HEK293 (cell line): ENCODE measurements around the gene SRRM1.
"Not testable (repeated sequence)": the region's sequence is repeated elsewhere in the genome, so short reads cannot be mapped to it uniquely, and the experiment has no call there.

ENCODE experiments used
- CTCF ChIA-PET: fragments of 350-600 bp; formaldehyde crosslinking; extraction: SDS; loops from one replicate; lab custom pipeline; 2021; ENCODE audit warnings: antibody characterized with exemption; lab: Yijun Ruan, JAX
- POLR2A ChIA-PET: fragments of 300-600 bp; formaldehyde crosslinking; extraction: SDS; loops from one replicate; lab custom pipeline; 2020; ENCODE audit warnings: antibody characterized with exemption, inconsistent platforms; lab: Yijun Ruan, JAX
- H3K27ac ChIP-seq: fragments of 200-500 bp; sonication (Bioruptor generic); 2 replicates; pipeline ENCODE4 v1.5.1; 2014; ENCODE audit warnings: low read depth, low read length, control low read depth, inconsistent platforms; ENCODE audit errors: extremely low read depth
- H3K36me3 ChIP-seq, 2 experiments: fragments of 200-500 bp in 1 of 2; sonication (Bioruptor generic) in 1 of 2; 1 replicate in 1 of 2; 2 replicates in 1 of 2; pipeline ENCODE4 v1.5.1; 2014 to 2017; ENCODE audit warnings: inconsistent platforms in 2 of 2, low read length in 2 of 2; ENCODE audit not compliant: control insufficient read depth in 2 of 2, insufficient read depth in 1 of 2
- H3K4me1 ChIP-seq: fragments of 200-500 bp; sonication (Bioruptor generic); 2 replicates; pipeline ENCODE4 v1.5.1; 2014; ENCODE audit warnings: mild to moderate bottlenecking, low read length, inconsistent platforms; ENCODE audit not compliant: control insufficient read depth, insufficient read depth
- H3K4me3 ChIP-seq: 2 replicates; pipeline ENCODE4 v1.5.1; 2011; ENCODE audit warnings: low read depth, mild to moderate bottlenecking, control low read depth, low read length, moderate library complexity
- H3K9me3 ChIP-seq: fragments of 200-500 bp; sonication (Bioruptor generic); 2 replicates; pipeline ENCODE4 v1.5.1; 2014; ENCODE audit warnings: low read depth, low read length, inconsistent platforms; ENCODE audit not compliant: control insufficient read depth, insufficient read depth
- KLF9 ChIP-seq: fragments of 450-650 bp; formaldehyde crosslinking; IDR thresholded peaks from 2 replicates; pipeline ENCODE4 v1.5.1; 2016; ENCODE audit warnings: missing biosample characterization, missing genetic modification characterization, low read depth
- OVOL3 ChIP-seq: fragments of 450-650 bp; formaldehyde crosslinking; IDR thresholded peaks from 2 replicates; pipeline ENCODE4 v1.5.1; 2016; ENCODE audit warnings: missing biosample characterization, missing genetic modification characterization
- PBX3 ChIP-seq: sonication (generic); formaldehyde crosslinking; IDR thresholded peaks from 2 replicates; pipeline ENCODE4 v1.8.1; 2022; ENCODE audit warnings: mild to moderate bottlenecking, moderate library complexity, missing genetic modification reagents
- ZBTB21 ChIP-seq: fragments of 450-650 bp; formaldehyde crosslinking; IDR thresholded peaks from 2 replicates; pipeline ENCODE4 v1.5.1; 2017; ENCODE audit warnings: missing biosample characterization, missing genetic modification characterization
- ZBTB8A ChIP-seq: fragments of 450-650 bp; formaldehyde crosslinking; IDR thresholded peaks from 2 replicates; pipeline ENCODE4 v1.5.1; 2016; ENCODE audit warnings: missing biosample characterization, missing genetic modification characterization
- ZNF221 ChIP-seq: fragments of 450-650 bp; formaldehyde crosslinking; IDR thresholded peaks from 2 replicates; pipeline ENCODE4 v1.5.1; 2017; ENCODE audit warnings: missing biosample characterization, missing genetic modification characterization, borderline replicate concordance
- ZNF274 ChIP-seq, 2 experiments: fragments of 200-500 bp in 1 of 2; fragments of 450-650 bp in 1 of 2; sonication (Bioruptor generic) in 1 of 2; formaldehyde crosslinking in 1 of 2; IDR thresholded peaks; 2 replicates each; pipeline versions ENCODE4 v1.5.1 to v1.6.1; 2014 to 2016; ENCODE audit warnings: borderline replicate concordance in 1 of 2, inconsistent platforms in 1 of 2, low read length in 1 of 2, missing biosample characterization in 1 of 2, missing genetic modification characterization in 1 of 2
- ZNF292 ChIP-seq: fragments of 450-650 bp; formaldehyde crosslinking; IDR thresholded peaks from 2 replicates; pipeline ENCODE4 v1.5.1; 2016; ENCODE audit warnings: low read depth, missing biosample characterization, missing genetic modification characterization, borderline replicate concordance
- ZNF398 ChIP-seq: fragments of 450-650 bp; formaldehyde crosslinking; IDR thresholded peaks from 2 replicates; pipeline ENCODE4 v1.5.1; 2017; ENCODE audit warnings: missing biosample characterization, missing genetic modification characterization
- ZNF549 ChIP-seq: fragments of 450-650 bp; IDR thresholded peaks from 2 replicates; pipeline ENCODE4 v1.5.1; 2018; ENCODE audit warnings: missing biosample characterization, missing genetic modification characterization, mild to moderate bottlenecking, inconsistent platforms, moderate library complexity
- ZNF660 ChIP-seq: fragments of 450-650 bp; IDR thresholded peaks from 2 replicates; pipeline ENCODE4 v1.5.1; 2018; ENCODE audit warnings: missing biosample characterization, mild to moderate bottlenecking, missing genetic modification characterization
- ZNF707 ChIP-seq: fragments of 450-650 bp; formaldehyde crosslinking; IDR thresholded peaks from 2 replicates; pipeline ENCODE4 v1.5.1; 2016; ENCODE audit warnings: missing biosample characterization, missing genetic modification characterization
- ZNF777 ChIP-seq: fragments of 450-650 bp; formaldehyde crosslinking; IDR thresholded peaks from 2 replicates; pipeline ENCODE4 v1.5.1; 2017; ENCODE audit warnings: missing biosample characterization, missing genetic modification characterization, borderline replicate concordance
- ZSCAN23 ChIP-seq: fragments of 450-650 bp; formaldehyde crosslinking; IDR thresholded peaks from 2 replicates; pipeline ENCODE4 v1.5.1; 2016; ENCODE audit warnings: missing biosample characterization, missing genetic modification characterization
- TF ChIP-seq, protein P1 (sequence below): fragments of 450-650 bp; formaldehyde crosslinking; IDR thresholded peaks from 2 replicates; pipeline ENCODE4 v1.5.1; 2016; ENCODE audit warnings: missing biosample characterization, missing genetic modification characterization
- TF ChIP-seq, protein P2 (sequence below): fragments of 450-650 bp; formaldehyde crosslinking; IDR thresholded peaks from 2 replicates; pipeline ENCODE4 v1.5.1; 2016; ENCODE audit warnings: missing biosample characterization, missing genetic modification characterization

The SRRM1 gene

GRCh38 chr1:24673341-24673740 lies 30.2 kb downstream of the SRRM1 start (continued):
- TF ChIP-seq ZNF660 (tag by site-specific recombination): no peak

- H3K4me3 ChIP-seq, H3K9me3 ChIP-seq, H3K4me1 ChIP-seq, CTCF ChIA-PET, POLR2A ChIA-PET, H3K27ac ChIP-seq: not testable (repeated sequence)
- peaks cover 19 to 39% of the 10 kb centered on the region in 2 experiments for H3K36me3 ChIP-seq
These were observed 35.3 kb downstream of the SRRM1 start for GRCh38 chr1:24678421-24678820.

DNA sequence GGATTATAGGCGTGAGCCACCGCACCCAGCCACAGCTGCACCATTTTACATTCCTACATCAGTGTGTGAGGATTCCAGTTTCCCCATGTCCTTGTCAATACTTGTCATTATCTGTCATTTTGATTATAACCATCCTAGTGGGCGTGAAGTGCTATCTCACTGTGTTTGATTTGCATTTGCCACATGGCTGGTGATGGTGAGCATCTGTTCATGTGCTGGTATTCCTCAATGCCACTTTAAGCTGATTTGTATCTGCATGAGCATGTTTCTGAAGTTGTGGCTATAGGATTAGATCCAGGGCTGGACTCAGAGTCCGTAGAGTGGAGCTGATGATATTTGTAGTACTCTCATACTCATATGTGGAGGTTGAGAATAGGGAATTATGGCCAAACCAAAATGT lies 36.6 kb downstream of the SRRM1 start:
- H3K4me1 ChIP-seq: peaks cover 2% of the 10 kb centered on the region; the same call in 1 of the 2 replicates
- POLR2A ChIA-PET: interaction anchor here (1.5 kb wide), 1 partner anchor 65 kb away, joined by 4 read pairs; the partner anchor contains the start of gene CLIC4
- H3K9me3 ChIP-seq: no peaks in the 10 kb centered on the region
- no peak overlapping the region for H3K27ac ChIP-seq
- TF ChIP-seq ZNF292 (tag by site-specific recombination) (no peak), ZSCAN23 (tag by site-specific recombination) (no peak), ZNF221 (tag by site-specific recombination) (no peak), OVOL3 (tag by site-specific recombination) (no peak), ZNF398 (tag by site-specific recombination) (no peak), PBX3 (CRISPR knock-in tag) (no peak), ZNF274 (IDR thresholded peaks at IDR 0.05; ENCODE audit: low read length) (no peak), ZNF274 (tag by site-specific recombination; IDR thresholded peaks at IDR 0.05; ENCODE audit: borderline replicate concordance) (no peak), ZBTB8A (tag by site-specific recombination) (no peak), ZBTB21 (no peak), KLF9 (tag by site-specific recombination) (no peak), ZNF707 (no peak), ZNF777 (tag by site-specific recombination) (no peak), ZNF549 (no peak)
- TF ChIP-seq, protein P1, sequence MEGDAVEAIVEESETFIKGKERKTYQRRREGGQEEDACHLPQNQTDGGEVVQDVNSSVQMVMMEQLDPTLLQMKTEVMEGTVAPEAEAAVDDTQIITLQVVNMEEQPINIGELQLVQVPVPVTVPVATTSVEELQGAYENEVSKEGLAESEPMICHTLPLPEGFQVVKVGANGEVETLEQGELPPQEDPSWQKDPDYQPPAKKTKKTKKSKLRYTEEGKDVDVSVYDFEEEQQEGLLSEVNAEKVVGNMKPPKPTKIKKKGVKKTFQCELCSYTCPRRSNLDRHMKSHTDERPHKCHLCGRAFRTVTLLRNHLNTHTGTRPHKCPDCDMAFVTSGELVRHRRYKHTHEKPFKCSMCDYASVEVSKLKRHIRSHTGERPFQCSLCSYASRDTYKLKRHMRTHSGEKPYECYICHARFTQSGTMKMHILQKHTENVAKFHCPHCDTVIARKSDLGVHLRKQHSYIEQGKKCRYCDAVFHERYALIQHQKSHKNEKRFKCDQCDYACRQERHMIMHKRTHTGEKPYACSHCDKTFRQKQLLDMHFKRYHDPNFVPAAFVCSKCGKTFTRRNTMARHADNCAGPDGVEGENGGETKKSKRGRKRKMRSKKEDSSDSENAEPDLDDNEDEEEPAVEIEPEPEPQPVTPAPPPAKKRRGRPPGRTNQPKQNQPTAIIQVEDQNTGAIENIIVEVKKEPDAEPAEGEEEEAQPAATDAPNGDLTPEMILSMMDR (tag by site-specific recombination): no peak
- TF ChIP-seq, protein P2, sequence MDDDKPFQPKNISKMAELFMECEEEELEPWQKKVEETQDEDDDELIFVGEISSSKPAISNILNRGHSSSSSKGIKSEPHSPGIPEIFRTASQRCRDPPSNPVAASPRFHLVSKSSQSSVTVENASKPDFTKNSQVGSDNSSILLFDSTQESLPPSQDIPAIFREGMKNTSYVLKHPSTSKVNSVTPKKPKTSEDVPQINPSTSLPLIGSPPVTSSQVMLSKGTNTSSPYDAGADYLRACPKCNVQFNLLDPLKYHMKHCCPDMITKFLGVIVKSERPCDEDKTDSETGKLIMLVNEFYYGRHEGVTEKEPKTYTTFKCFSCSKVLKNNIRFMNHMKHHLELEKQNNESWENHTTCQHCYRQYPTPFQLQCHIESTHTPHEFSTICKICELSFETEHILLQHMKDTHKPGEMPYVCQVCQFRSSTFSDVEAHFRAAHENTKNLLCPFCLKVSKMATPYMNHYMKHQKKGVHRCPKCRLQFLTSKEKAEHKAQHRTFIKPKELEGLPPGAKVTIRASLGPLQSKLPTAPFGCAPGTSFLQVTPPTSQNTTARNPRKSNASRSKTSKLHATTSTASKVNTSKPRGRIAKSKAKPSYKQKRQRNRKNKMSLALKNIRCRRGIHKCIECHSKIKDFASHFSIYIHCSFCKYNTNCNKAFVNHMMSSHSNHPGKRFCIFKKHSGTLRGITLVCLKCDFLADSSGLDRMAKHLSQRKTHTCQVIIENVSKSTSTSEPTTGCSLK (tag by site-specific recombination): no peak
- CTCF ChIA-PET: interaction anchor here (0.6 kb wide), 2 partner anchors 25 to 137 kb away, joined by 3 to 5 read pairs; no protein-coding TSS in a partner anchor
- peaks cover 11 to 26% of the 10 kb centered on the region in 2 experiments for H3K36me3 ChIP-seq
- no peak overlapping the region for H3K4me3 ChIP-seq
